Activated CD4-positive, alpha-beta T cell treated with anti-CD3 and anti-CD28 coated beads, Interleukin-2, amount 50 U/mL, for 4 hours (primary cell): Measurements from ENCODE around the gene CRIP2.
A peak's percentile ranks its signal among the peaks of the same experiment; 100 is the strongest.

Experiments
- DNase-seq, 2 experiments: peaks; one replicate each; pipeline ENCODE4 v3.0.0-alpha.2; 2020

Gene CRIP2

GRCh38 chr14:105500726-105501101, 26.1 kb downstream of the CRIP2 start:
- DNase-seq: no peak

DNA sequence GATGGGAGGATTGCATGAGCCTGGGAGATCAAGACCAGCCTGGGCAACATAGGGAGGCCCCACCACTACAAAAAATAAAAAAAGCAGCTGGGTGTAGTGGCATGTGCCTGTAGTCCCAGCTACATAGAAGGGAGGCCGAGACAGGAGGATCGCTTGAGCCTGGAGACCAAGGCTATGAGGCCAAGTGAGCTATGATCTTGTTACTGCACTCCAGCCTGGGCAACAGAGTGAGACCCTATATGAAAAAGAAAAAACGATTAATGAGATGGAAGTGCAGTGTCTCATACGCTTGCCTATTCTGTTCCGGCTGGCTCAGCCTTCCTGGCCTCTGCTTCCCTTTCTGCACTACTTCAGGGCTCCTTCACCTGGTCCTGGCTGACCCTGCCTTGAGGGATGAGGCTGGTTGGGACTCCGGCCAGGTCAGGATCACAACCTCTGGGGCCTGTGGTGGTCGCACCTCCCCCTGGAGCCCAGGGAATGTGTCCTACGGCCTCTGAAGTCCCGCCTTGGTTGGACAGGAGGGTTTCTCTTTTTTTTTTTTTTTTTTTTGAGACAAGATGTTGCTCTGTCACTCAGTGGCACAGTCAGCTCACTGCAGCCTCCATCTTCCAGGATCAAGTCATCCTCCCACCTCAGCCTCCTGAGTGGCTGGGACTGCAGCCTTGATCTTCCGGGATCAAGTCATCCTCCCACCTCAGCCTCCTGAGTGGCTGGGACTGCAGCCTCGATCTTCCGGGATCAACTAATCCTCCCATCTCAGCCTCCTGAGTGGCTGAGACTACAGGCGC, 27.1 kb downstream of the CRIP2 start:
- no peak for DNase-seq

DNA sequence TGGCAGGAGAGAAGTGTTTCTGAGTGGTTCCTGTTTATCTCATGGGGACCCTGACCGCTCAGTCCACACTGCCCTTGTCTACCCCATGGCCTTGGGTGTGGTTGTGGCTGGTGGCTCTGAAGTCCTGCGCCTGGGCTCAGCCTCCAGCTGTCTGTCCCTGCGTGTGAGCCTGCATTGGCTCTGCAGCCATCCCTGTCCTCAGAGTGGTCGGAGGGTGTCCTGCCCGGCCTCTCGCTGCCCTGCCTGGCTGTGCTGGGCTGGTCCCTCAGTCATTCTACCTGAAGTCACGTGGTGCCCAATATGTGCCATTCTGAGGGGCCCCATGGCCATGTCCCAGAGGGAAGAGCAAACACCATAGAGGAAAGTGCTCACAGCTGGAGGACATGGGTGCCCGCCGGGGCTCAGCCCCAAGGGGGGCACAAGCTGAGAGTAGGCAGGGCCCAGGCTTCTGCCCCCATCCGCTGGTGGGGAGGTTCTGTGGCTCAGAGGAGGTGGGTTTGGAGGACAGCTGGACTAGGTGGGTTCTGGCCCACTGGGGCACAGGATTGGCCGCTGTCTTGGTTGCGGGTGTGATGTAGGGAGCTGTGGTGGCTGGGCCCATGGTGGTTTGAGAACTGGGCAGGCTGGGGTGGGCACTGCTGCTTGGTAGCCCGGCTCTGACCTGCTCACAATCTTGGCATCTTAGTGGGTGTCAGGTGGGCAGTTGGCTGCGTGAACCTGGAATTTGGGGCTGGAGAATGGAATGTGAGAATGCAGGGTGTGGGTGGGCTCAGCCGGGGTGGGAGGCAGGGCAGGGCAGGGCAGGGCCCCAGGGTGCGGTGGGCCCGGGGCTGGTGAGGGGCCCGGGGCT, 28.1 kb downstream of the CRIP2 start:
- no peak for DNase-seq

DNA sequence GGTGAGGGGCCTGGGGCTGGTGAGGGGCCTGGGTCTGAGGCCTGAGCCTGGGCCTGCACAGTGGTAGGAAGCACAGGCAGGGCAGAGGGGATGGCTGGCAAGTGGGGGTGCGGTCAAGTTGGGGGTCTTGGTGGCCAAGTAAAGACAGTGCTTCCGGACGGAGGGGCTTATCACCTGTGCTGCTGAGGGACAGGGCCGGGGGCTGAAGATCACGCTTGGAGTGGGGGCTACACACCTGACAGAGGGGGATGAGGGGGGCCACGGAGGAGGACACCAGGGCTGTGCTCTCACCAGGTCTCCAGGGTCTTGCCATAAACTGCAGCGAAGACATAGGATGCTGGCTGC, 28.6 kb downstream of the CRIP2 start:
- no peak for DNase-seq

GRCh38 chr14:105503935-105504692, 29.5 kb downstream of the CRIP2 start:
- no peak for DNase-seq

DNA sequence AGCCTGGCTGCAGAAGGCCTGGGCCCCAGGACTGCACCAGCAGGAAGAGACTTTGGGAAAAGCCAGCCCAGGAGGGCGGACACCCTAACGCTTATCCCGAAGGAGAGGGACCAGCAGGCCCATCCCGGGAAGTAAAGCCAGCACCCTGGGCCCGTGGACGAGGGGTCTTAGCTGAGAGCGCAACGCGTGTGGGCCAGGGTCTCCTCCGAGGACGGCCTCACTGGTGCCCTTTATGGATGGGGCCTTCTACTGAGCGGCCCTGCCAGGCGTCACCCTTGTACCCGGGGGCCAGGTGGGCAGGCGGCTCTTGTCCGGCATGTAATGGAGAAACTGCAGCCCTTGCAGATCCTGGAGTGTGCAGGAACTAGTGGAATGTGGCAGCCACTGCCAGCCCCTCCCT, 30.5 kb downstream of the CRIP2 start:
- DNase-seq: no peak

GRCh38 chr14:105507247-105507646, 32.6 kb downstream of the CRIP2 start:
- DNase-seq: no peak

GRCh38 chr14:105508069-105508468, 33.4 kb downstream of the CRIP2 start:
- DNase-seq: no peak

- no peak for DNase-seq
These were observed 34.0 kb downstream of the CRIP2 start for GRCh38 chr14:105508601-105509000.

DNA sequence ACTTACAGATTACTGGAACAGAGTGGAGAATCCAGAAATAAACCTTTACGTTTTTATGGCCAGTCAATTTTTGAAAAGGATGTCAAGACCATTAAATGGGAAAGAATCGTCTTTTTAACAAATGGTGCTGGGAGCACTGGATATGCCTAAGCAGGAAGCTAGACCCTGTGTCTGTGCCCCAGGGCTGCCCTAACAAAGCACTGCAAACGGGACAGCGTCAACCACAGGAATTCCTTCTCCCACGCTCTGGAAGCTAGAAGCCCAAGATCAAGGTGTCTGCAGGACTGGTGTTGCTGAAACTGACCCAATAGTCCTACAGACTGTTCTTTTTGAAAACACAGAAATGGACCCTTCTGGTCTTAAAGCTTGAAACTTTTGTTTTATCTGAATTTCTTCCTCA, 42.5 kb downstream of the CRIP2 start:
- no peak for DNase-seq

GRCh38 chr14:105519946-105520698, 45.5 kb downstream of the CRIP2 start:
- DNase-seq: no peak

- DNase-seq: no peak
These were observed 50.7 kb downstream of the CRIP2 start for GRCh38 chr14:105525326-105525725.

- DNase-seq: no peak
These were observed 51.5 kb downstream of the CRIP2 start, which contains the start of gene TMEM121 for GRCh38 chr14:105525861-105526775. Gene TMEM121 (plus strand): TSS chr14:105526583. CDS start chr14:105528835, 2,252 bp downstream.

GRCh38 chr14:105526776-105527380, 52.3 kb downstream of the CRIP2 start:
- DNase-seq: no peak

GRCh38 chr14:105527381-105527825, 52.8 kb downstream of the CRIP2 start:
- DNase-seq: no peak

DNA sequence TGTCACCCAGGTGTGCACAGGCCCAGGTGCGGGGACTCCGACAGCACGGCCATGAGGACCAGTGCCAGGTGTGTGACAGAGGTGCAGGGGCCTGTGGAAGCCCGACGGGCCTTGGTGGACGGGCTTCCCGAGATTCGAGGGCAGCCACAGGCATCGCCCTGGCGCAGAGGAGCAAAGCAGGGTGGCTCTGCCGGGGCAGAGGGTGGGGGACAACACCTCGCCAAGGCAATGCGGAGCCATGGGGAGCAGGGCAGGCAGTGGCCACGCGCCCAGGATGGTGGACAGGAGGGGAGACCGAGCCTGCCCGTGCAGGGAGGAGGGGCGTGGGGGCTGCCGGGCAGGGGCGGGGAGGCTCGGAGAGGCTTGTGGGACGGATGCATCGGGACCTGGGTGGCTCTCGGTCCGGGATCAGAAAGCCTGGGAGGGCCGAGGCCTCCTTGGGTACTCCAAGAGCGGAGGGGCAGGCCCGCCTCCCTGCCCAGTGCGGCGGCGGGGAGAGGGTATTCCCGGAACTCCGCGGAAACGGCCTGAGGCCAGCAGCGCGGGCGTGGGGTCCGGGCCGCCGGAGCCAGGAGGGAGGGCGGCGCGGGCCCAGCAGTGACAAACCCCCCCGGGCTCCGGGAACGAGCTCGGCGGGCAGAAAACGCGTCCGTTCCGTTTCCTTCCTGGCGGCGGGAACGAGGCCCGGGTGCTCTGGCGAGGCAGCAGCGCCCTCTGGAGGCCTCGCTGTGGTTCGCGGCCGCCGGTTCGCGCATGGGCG, 53.4 kb downstream of the CRIP2 start:
- peak; percentile 71 to 72 for DNase-seq

- DNase-seq: peak; percentile 54 to 64
These were observed 54.1 kb downstream of the CRIP2 start for GRCh38 chr14:105528586-105529318.

GRCh38 chr14:105529319-105529568, 54.6 kb downstream of the CRIP2 start:
- DNase-seq: no peak
